GM23338 (cell line): ENCODE data around the gene ZEB2. TPM values are rescaled to one million over a fixed set of nuclear protein-coding genes. Genes with fewer than 3 reads are reported as not detected.

Experiments used
- ATAC-seq: fragments of 200-7000 bp; cut with Tn5 transposase; 3 replicates; pipeline ENCODE4 v1.9.1; 2020
- DNase-seq: peaks from one replicate; pipeline ENCODE4 v3.0.0-alpha.2; 2015; ENCODE audit warnings: low spot score
- H2AFZ ChIP-seq: fragments of 200-600 bp; sonication (generic); 2 replicates; pipeline ENCODE4 v1.8.0; 2016; ENCODE audit warnings: antibody characterized with exemption, mild to moderate bottlenecking, moderate library complexity
- H3F3A ChIP-seq: fragments of 200-600 bp; sonication (generic); replicated peaks from 2 replicates; pipeline ENCODE4 v1.8.0; 2017; ENCODE audit warnings: antibody characterized with exemption, mixed run types, low read depth
- H3K27ac ChIP-seq: fragments of 200-600 bp; sonication (generic); 2 replicates; pipeline ENCODE4 v1.6.1; 2016; ENCODE audit warnings: low read depth
- H3K27me3 ChIP-seq: fragments of 200-600 bp; sonication (generic); 2 replicates; pipeline ENCODE4 v1.8.0; 2016; ENCODE audit warnings: mild to moderate bottlenecking, mixed run types, moderate library complexity; ENCODE audit not compliant: insufficient read depth
- H3K36me3 ChIP-seq: fragments of 200-600 bp; sonication (generic); 2 replicates; pipeline ENCODE4 v1.8.0; 2016; ENCODE audit warnings: mild to moderate bottlenecking; ENCODE audit not compliant: insufficient read depth
- H3K4me1 ChIP-seq: fragments of 200-600 bp; sonication (generic); 2 replicates; pipeline ENCODE4 v1.8.0; 2016; ENCODE audit warnings: mild to moderate bottlenecking, moderate library complexity; ENCODE audit not compliant: insufficient read depth
- H3K4me2 ChIP-seq: fragments of 200-600 bp; sonication (generic); 2 replicates; pipeline ENCODE4 v1.7.1; 2017; ENCODE audit warnings: mixed run types
- H3K4me3 ChIP-seq: fragments of 200-600 bp; sonication (generic); 2 replicates; pipeline ENCODE4 v1.6.1; 2016; ENCODE audit warnings: mixed run types
- H3K79me2 ChIP-seq: fragments of 200-600 bp; sonication (generic); replicated peaks from 2 replicates; pipeline ENCODE4 v1.8.0; 2017; ENCODE audit warnings: mild to moderate bottlenecking; ENCODE audit not compliant: insufficient read depth
- H3K9me2 ChIP-seq: fragments of 200-600 bp; sonication (generic); 2 replicates; pipeline ENCODE4 v1.8.0; 2017; ENCODE audit not compliant: insufficient read depth
- H4K20me1 ChIP-seq: fragments of 200-600 bp; sonication (generic); replicated peaks from 2 replicates; pipeline ENCODE4 v1.8.0; 2017; ENCODE audit warnings: mild to moderate bottlenecking; ENCODE audit not compliant: insufficient read depth
- H3K27ac Mint-ChIP-seq: 2 replicates; pipeline ENCODE4 v1.8.0; 2020; ENCODE audit warnings: inconsistent platforms, mild to moderate bottlenecking, moderate library complexity, mixed read lengths
- H3K27me3 Mint-ChIP-seq: 3 replicates; pipeline ENCODE4 v1.8.0; 2022; ENCODE audit warnings: low read depth, mild to moderate bottlenecking, moderate library complexity, mixed read lengths, inconsistent platforms; ENCODE audit not compliant: insufficient read depth, poor library complexity
- H3K36me3 Mint-ChIP-seq: 3 replicates; pipeline ENCODE4 v1.8.0; 2021; ENCODE audit warnings: low read depth, mild to moderate bottlenecking, inconsistent platforms, moderate library complexity, mixed read lengths
- H3K4me1 Mint-ChIP-seq: 3 replicates; pipeline ENCODE4 v1.8.0; 2020; ENCODE audit warnings: mild to moderate bottlenecking, inconsistent platforms, mixed read lengths
- H3K4me3 Mint-ChIP-seq: 3 replicates; pipeline ENCODE4 v1.8.0; 2021; ENCODE audit warnings: moderate library complexity, mild to moderate bottlenecking, inconsistent platforms, mixed read lengths
- H3K9me3 Mint-ChIP-seq: 3 replicates; pipeline ENCODE4 v1.8.0; 2020; ENCODE audit warnings: moderate library complexity, mild to moderate bottlenecking, inconsistent platforms, mixed read lengths
- CREB1 ChIP-seq: fragments of 250-450 bp; sonication (Bioruptor Pico); IDR thresholded peaks from 2 replicates; pipeline ENCODE4 v1.5.0; 2020; ENCODE audit warnings: low read depth, mild to moderate bottlenecking, moderate library complexity
- ETS1 ChIP-seq: IDR thresholded peaks from 2 replicates; pipeline ENCODE4 v1.6.1; 2016; ENCODE audit warnings: antibody characterized with exemption
- JUNB ChIP-seq: IDR thresholded peaks from one replicate; pipeline ENCODE4 v1.6.1; 2016; ENCODE audit warnings: antibody characterized with exemption; ENCODE audit not compliant: unreplicated experiment
- NANOG ChIP-seq: IDR thresholded peaks from 2 replicates; pipeline ENCODE4 v1.6.1; 2016; ENCODE audit warnings: antibody characterized with exemption, borderline replicate concordance
- STAT1 ChIP-seq: IDR thresholded peaks from one replicate; pipeline ENCODE4 v1.6.1; 2016; ENCODE audit warnings: antibody characterized with exemption; ENCODE audit not compliant: unreplicated experiment
- ZNF114 ChIP-seq: fragments of 250-450 bp; sonication (Bioruptor Pico); IDR thresholded peaks from 2 replicates; pipeline ENCODE4 v1.5.0; 2020; ENCODE audit warnings: mild to moderate bottlenecking, moderate library complexity
- ZNF331 ChIP-seq: fragments of 250-450 bp; sonication (Bioruptor Pico); IDR thresholded peaks from 2 replicates; pipeline ENCODE4 v1.5.0; 2020; ENCODE audit warnings: low read depth, mild to moderate bottlenecking, moderate library complexity
- ZNF462 ChIP-seq: fragments of 250-450 bp; sonication (Bioruptor Pico); IDR thresholded peaks from 2 replicates; pipeline ENCODE4 v1.5.0; 2020; ENCODE audit warnings: mild to moderate bottlenecking, moderate library complexity
- polyA plus RNA-seq: library from polyadenylated mRNA; unstranded; fragments of >200 nt; fragmentation: Nextera tagmentation; extraction: Ambion mirVana; gene quantifications from 2 replicates; pipeline ENCODE4 v1.2.1, GENCODE V29; 2016
- total RNA-seq: library from RNA; depleted of rRNA; stranded (reverse); fragments of >200 nt; shearing (Covaris generic); gene quantifications from 2 replicates; pipeline ENCODE4 v1.2.3, GENCODE V29; 2014
- TF ChIP-seq, protein P1 (sequence below): IDR thresholded peaks from one replicate; pipeline ENCODE4 v1.6.1; 2018; ENCODE audit warnings: antibody characterized with exemption; ENCODE audit not compliant: unreplicated experiment

ZEB2 gene
- total and polyA plus RNA-seq, 2 experiments from 2014 or later, result 0.45 TPM; not detected in 1

DNA sequence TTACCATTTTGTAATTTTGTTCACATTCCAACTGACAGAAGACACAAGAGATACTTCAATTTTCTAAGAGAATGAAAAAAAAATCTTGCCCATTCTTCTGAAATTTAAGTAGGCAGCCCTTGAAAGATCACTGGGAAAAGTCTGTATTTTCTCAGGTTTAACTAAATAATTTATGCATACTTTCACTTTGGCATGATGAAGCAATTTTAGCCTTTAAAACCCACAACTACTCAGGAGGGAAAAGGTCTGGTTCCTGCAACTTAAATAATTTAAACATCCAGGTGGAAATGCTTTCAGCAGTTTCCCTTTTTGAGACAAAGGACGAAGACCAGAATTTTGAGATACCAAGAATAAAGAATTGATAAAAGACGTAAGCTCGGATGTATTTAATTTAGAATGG lies 61.4 kb downstream of the ZEB2 start (continued):
- TF ChIP-seq ZNF114 (CRISPR knock-in tag) (no peak), NANOG (no peak), ETS1 (no peak), CREB1 (no peak), JUNB (no peak), ZNF331 (CRISPR knock-in tag) (no peak), STAT1 (no peak)
- TF ChIP-seq, protein P1, sequence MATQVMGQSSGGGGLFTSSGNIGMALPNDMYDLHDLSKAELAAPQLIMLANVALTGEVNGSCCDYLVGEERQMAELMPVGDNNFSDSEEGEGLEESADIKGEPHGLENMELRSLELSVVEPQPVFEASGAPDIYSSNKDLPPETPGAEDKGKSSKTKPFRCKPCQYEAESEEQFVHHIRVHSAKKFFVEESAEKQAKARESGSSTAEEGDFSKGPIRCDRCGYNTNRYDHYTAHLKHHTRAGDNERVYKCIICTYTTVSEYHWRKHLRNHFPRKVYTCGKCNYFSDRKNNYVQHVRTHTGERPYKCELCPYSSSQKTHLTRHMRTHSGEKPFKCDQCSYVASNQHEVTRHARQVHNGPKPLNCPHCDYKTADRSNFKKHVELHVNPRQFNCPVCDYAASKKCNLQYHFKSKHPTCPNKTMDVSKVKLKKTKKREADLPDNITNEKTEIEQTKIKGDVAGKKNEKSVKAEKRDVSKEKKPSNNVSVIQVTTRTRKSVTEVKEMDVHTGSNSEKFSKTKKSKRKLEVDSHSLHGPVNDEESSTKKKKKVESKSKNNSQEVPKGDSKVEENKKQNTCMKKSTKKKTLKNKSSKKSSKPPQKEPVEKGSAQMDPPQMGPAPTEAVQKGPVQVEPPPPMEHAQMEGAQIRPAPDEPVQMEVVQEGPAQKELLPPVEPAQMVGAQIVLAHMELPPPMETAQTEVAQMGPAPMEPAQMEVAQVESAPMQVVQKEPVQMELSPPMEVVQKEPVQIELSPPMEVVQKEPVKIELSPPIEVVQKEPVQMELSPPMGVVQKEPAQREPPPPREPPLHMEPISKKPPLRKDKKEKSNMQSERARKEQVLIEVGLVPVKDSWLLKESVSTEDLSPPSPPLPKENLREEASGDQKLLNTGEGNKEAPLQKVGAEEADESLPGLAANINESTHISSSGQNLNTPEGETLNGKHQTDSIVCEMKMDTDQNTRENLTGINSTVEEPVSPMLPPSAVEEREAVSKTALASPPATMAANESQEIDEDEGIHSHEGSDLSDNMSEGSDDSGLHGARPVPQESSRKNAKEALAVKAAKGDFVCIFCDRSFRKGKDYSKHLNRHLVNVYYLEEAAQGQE, result no peak

GRCh38 chr2:144456680-144457079 lies 63.2 kb downstream of the ZEB2 start:
- no peak overlapping the region for H3K27ac Mint-ChIP-seq
- Histone ChIP-seq H3F3A (no peaks in the 10 kb centered on the region), H3K4me2 (no peak overlapping the region), H3K36me3 (no peaks in the 10 kb centered on the region), H3K27ac (no peak overlapping the region), H3K27me3 (peaks cover 30% of the 10 kb centered on the region), H3K4me3 (no peak overlapping the region), H3K79me2 (no peaks in the 10 kb centered on the region), H4K20me1 (no peaks in the 10 kb centered on the region), H2AFZ (no peak overlapping the region), H3K9me2 (no peaks in the 10 kb centered on the region), H3K4me1 (peaks cover 38% of the 10 kb centered on the region)
- DNase-seq (no peak), ATAC-seq (no peak)
- TF ChIP-seq, protein P1, result no peak
- TF ChIP-seq ETS1 (no peak), STAT1 (no peak), JUNB (no peak), ZNF462 (CRISPR knock-in tag) (no peak), NANOG (no peak)
- no peaks in the 10 kb centered on the region for H3K9me3 Mint-ChIP-seq
- no peaks in the 10 kb centered on the region for H3K36me3 Mint-ChIP-seq
- peaks cover 69% of the 10 kb centered on the region for H3K4me1 Mint-ChIP-seq
- H3K27me3 Mint-ChIP-seq, result peaks cover 15% of the 10 kb centered on the region
- H3K4me3 Mint-ChIP-seq, result no peak overlapping the region
